IgD-negative memory B cell (primary cell): Measurements from ENCODE around the gene CBFA2T3. TPM values are rescaled to one million over a fixed set of nuclear protein-coding genes. Genes with fewer than 3 reads are reported as not detected.

ENCODE experiments used
- H3K27ac Mint-ChIP-seq, 3 donors: one replicate each; pipeline ENCODE4 v1.8.0; 2020 to 2022; ENCODE audit warnings: mild to moderate bottlenecking in 3 of 3, mixed read lengths in 3 of 3, moderate library complexity in 1 of 3
- H3K27me3 Mint-ChIP-seq: one replicate; pipeline ENCODE4 v1.8.0; 2021; ENCODE audit warnings: mixed read lengths
- H3K36me3 Mint-ChIP-seq: one replicate; pipeline ENCODE4 v1.8.0; 2020; ENCODE audit warnings: mild to moderate bottlenecking, mixed read lengths
- H3K4me1 Mint-ChIP-seq, 3 donors: one replicate each; pipeline ENCODE4 v1.8.0; 2020 to 2022; ENCODE audit warnings: mixed read lengths in 3 of 3, mild to moderate bottlenecking in 1 of 3
- H3K4me3 Mint-ChIP-seq, 4 donors: one replicate each; pipeline ENCODE4 v1.8.0; 2020 to 2022; ENCODE audit warnings: mild to moderate bottlenecking in 4 of 4, mixed read lengths in 4 of 4, moderate library complexity in 3 of 4
- H3K9me3 Mint-ChIP-seq, 3 donors: one replicate each; pipeline ENCODE4 v1.8.0; 2020 to 2021; ENCODE audit warnings: mixed read lengths in 3 of 3, mild to moderate bottlenecking in 1 of 3
- polyA plus RNA-seq: library from polyadenylated mRNA; unstranded; fragments of 300-500 nt; fragmentation: Illumina TruSeq; gene quantifications from one replicate; pipeline ENCODE4 v1.2.3, GENCODE V29; 2021

The CBFA2T3 gene
- polyA plus RNA-seq, 1 donor from 2014 or later: 38.8 TPM

GRCh38 chr16:88939245-88939971 lies 37.6 kb downstream of the CBFA2T3 start:
- Mint-ChIP-seq H3K27me3 (no peaks in the 10 kb centered on the region), H3K4me3 (peak overlapping the region; percentile 85 to 97 (median 96)), H3K4me1 (peaks cover 20 to 29% (median 21%) of the 10 kb centered on the region in 3 donors), H3K36me3 (no peaks in the 10 kb centered on the region), H3K9me3 (no peaks in the 10 kb centered on the region), H3K27ac (peak overlapping the region; percentile 94 to 99 (median 95))

- Mint-ChIP-seq H3K27ac (peak overlapping the region; percentile 94 to 99 (median 95)), H3K4me1 (peaks cover 21 to 26% (median 22%) of the 10 kb centered on the region in 3 donors), H3K27me3 (no peaks in the 10 kb centered on the region), H3K4me3 (peak overlapping the region; percentile 85 to 97 (median 96)), H3K36me3 (no peaks in the 10 kb centered on the region), H3K9me3 (no peaks in the 10 kb centered on the region)
These were observed 38.2 kb downstream of the CBFA2T3 start for GRCh38 chr16:88938777-88939244.

GRCh38 chr16:88938119-88938776 lies 38.8 kb downstream of the CBFA2T3 start:
- H3K4me3 Mint-ChIP-seq: peak overlapping the region; percentile 85 to 97 (median 96)
- no peaks in the 10 kb centered on the region for H3K36me3 Mint-ChIP-seq
- H3K27ac Mint-ChIP-seq: peak overlapping the region; percentile 63 to 94 (median 76)
- no peaks in the 10 kb centered on the region for H3K27me3 Mint-ChIP-seq
- H3K4me1 Mint-ChIP-seq: peaks cover 19 to 24% (median 21%) of the 10 kb centered on the region in 3 donors
- H3K9me3 Mint-ChIP-seq: no peaks in the 10 kb centered on the region

GRCh38 chr16:88937206-88937621 lies 39.8 kb downstream of the CBFA2T3 start:
- peak overlapping the region; percentile 76 to 94 (median 93) for H3K27ac Mint-ChIP-seq
- peaks cover 16 to 24% (median 21%) of the 10 kb centered on the region in 3 donors for H3K4me1 Mint-ChIP-seq
- H3K4me3 Mint-ChIP-seq: peak overlapping the region in 3 of 4 donors; percentile 77 to 97 (median 91)
- H3K36me3 Mint-ChIP-seq: no peaks in the 10 kb centered on the region
- H3K27me3 Mint-ChIP-seq: no peaks in the 10 kb centered on the region
- no peaks in the 10 kb centered on the region for H3K9me3 Mint-ChIP-seq

GRCh38 chr16:88936556-88937205 lies 40.3 kb downstream of the CBFA2T3 start:
- H3K27ac Mint-ChIP-seq: peak overlapping the region; percentile 83 to 94 (median 93)
- H3K9me3 Mint-ChIP-seq: no peaks in the 10 kb centered on the region
- peaks cover 16 to 24% (median 21%) of the 10 kb centered on the region in 3 donors for H3K4me1 Mint-ChIP-seq
- no peaks in the 10 kb centered on the region for H3K27me3 Mint-ChIP-seq
- H3K36me3 Mint-ChIP-seq: no peaks in the 10 kb centered on the region
- H3K4me3 Mint-ChIP-seq: peak overlapping the region; percentile 77 to 97 (median 91)

- peak overlapping the region; percentile 77 to 97 (median 91) for H3K4me3 Mint-ChIP-seq
- no peaks in the 10 kb centered on the region for H3K36me3 Mint-ChIP-seq
- H3K27ac Mint-ChIP-seq: peak overlapping the region; percentile 83 to 94 (median 88)
- H3K4me1 Mint-ChIP-seq: peaks cover 16 to 24% (median 21%) of the 10 kb centered on the region in 3 donors
- H3K9me3 Mint-ChIP-seq: no peaks in the 10 kb centered on the region
- H3K27me3 Mint-ChIP-seq: no peaks in the 10 kb centered on the region
These were observed 40.9 kb downstream of the CBFA2T3 start for GRCh38 chr16:88936008-88936555.

- no peaks in the 10 kb centered on the region for H3K27me3 Mint-ChIP-seq
- no peaks in the 10 kb centered on the region for H3K36me3 Mint-ChIP-seq
- no peaks in the 10 kb centered on the region for H3K9me3 Mint-ChIP-seq
- peak overlapping the region in 1 of 3 donors; percentile 21 for H3K27ac Mint-ChIP-seq
- H3K4me3 Mint-ChIP-seq: peak overlapping the region in 1 of 4 donors; percentile 29
- peaks cover 13 to 24% (median 17%) of the 10 kb centered on the region in 3 donors for H3K4me1 Mint-ChIP-seq
These were observed 42.8 kb downstream of the CBFA2T3 start for GRCh38 chr16:88934066-88934667.

GRCh38 chr16:88932929-88933328 lies 44.1 kb downstream of the CBFA2T3 start:
- H3K27me3 Mint-ChIP-seq: no peaks in the 10 kb centered on the region
- H3K27ac Mint-ChIP-seq: no peak overlapping the region
- peaks cover 12 to 21% (median 14%) of the 10 kb centered on the region in 3 donors for H3K4me1 Mint-ChIP-seq
- no peaks in the 10 kb centered on the region for H3K36me3 Mint-ChIP-seq
- no peak overlapping the region for H3K4me3 Mint-ChIP-seq
- H3K9me3 Mint-ChIP-seq: no peaks in the 10 kb centered on the region

- H3K27ac Mint-ChIP-seq: no peak overlapping the region
- H3K36me3 Mint-ChIP-seq: no peaks in the 10 kb centered on the region
- H3K4me1 Mint-ChIP-seq: peaks cover 9 to 16% (median 11%) of the 10 kb centered on the region in 3 donors
- no peaks in the 10 kb centered on the region for H3K9me3 Mint-ChIP-seq
- no peak overlapping the region for H3K4me3 Mint-ChIP-seq
- H3K27me3 Mint-ChIP-seq: no peaks in the 10 kb centered on the region
These were observed 45.1 kb downstream of the CBFA2T3 start for GRCh38 chr16:88931936-88932335.

GRCh38 chr16:88931373-88931900 lies 45.6 kb downstream of the CBFA2T3 start:
- Mint-ChIP-seq H3K27me3 (no peaks in the 10 kb centered on the region), H3K27ac (no peak overlapping the region), H3K9me3 (no peaks in the 10 kb centered on the region), H3K4me3 (no peak overlapping the region), H3K4me1 (peaks cover 6 to 13% (median 7%) of the 10 kb centered on the region in 3 donors), H3K36me3 (no peaks in the 10 kb centered on the region)

GRCh38 chr16:88930716-88931115 lies 46.3 kb downstream of the CBFA2T3 start:
- Mint-ChIP-seq H3K27ac (peak overlapping the region in 1 of 3 donors; percentile 59), H3K36me3 (no peaks in the 10 kb centered on the region), H3K4me3 (peak overlapping the region in 1 of 4 donors; percentile 39), H3K9me3 (no peaks in the 10 kb centered on the region), H3K4me1 (peaks cover 0 to 12% (median 9%) of the 10 kb centered on the region in 3 donors), H3K27me3 (no peaks in the 10 kb centered on the region)

- Mint-ChIP-seq H3K36me3 (no peaks in the 10 kb centered on the region), H3K4me3 (no peak overlapping the region), H3K27ac (peak overlapping the region in 1 of 3 donors; percentile 48), H3K27me3 (no peaks in the 10 kb centered on the region), H3K4me1 (peaks cover 5 to 14% (median 12%) of the 10 kb centered on the region in 3 donors), H3K9me3 (no peaks in the 10 kb centered on the region)
These were observed 47.9 kb downstream of the CBFA2T3 start for GRCh38 chr16:88929091-88929445.

- no peaks in the 10 kb centered on the region for H3K9me3 Mint-ChIP-seq
- no peak overlapping the region for H3K4me3 Mint-ChIP-seq
- H3K36me3 Mint-ChIP-seq: no peaks in the 10 kb centered on the region
- peaks cover 5 to 14% (median 12%) of the 10 kb centered on the region in 3 donors for H3K4me1 Mint-ChIP-seq
- H3K27me3 Mint-ChIP-seq: no peaks in the 10 kb centered on the region
- H3K27ac Mint-ChIP-seq: no peak overlapping the region
These were observed 48.5 kb downstream of the CBFA2T3 start for GRCh38 chr16:88928405-88929090.

GRCh38 chr16:88927661-88928060 lies 49.3 kb downstream of the CBFA2T3 start:
- Mint-ChIP-seq H3K27ac (no peak overlapping the region), H3K4me3 (no peak overlapping the region), H3K4me1 (peaks cover 5 to 17% (median 12%) of the 10 kb centered on the region in 3 donors), H3K36me3 (no peaks in the 10 kb centered on the region), H3K27me3 (no peaks in the 10 kb centered on the region), H3K9me3 (no peaks in the 10 kb centered on the region)
